HL-60/S4 treated with retinoic acid at 250 ng/mL for 4 days and 3 days (cell line): Measurements from ENCODE around the gene VPS13D.

ENCODE experiments used
- in situ Hi-C: fragments of 300-500 bp; cut with MboI; formaldehyde crosslinking; loops from 2 replicates; pipeline ENCODE4 v1.7.0; 2022; ENCODE audit warnings: low sequenced_read_pairs

The VPS13D gene

DNA sequence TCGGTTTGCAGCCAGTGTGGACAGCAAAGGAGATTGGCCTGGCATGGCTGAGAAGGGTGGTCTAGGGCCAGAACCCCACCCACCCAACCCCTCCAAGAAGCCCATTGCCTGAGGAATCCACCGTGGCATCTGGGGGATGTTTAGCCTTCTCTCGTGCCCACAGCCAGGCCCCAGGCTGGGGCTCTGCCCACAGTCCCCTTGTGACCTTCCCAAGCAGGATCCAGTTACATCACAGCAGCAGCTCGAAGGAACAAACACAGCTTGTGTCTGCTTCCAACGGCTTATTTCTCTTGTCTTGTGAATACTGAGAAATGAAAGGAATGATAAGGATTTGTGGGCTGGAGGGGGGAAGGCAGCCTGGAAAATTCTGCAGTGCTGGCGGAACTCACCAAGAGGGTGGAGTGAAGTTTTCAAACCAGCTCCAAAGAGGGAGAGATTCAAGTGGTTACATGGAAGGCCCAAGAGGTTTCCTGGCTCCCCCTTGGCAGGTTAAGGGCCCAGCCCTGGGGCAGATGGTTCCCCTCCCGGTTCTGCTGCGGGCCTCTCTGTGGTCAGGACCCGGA lies 326.6 kb downstream of the VPS13D start:
- in situ Hi-C loops, result no loop called here

DNA sequence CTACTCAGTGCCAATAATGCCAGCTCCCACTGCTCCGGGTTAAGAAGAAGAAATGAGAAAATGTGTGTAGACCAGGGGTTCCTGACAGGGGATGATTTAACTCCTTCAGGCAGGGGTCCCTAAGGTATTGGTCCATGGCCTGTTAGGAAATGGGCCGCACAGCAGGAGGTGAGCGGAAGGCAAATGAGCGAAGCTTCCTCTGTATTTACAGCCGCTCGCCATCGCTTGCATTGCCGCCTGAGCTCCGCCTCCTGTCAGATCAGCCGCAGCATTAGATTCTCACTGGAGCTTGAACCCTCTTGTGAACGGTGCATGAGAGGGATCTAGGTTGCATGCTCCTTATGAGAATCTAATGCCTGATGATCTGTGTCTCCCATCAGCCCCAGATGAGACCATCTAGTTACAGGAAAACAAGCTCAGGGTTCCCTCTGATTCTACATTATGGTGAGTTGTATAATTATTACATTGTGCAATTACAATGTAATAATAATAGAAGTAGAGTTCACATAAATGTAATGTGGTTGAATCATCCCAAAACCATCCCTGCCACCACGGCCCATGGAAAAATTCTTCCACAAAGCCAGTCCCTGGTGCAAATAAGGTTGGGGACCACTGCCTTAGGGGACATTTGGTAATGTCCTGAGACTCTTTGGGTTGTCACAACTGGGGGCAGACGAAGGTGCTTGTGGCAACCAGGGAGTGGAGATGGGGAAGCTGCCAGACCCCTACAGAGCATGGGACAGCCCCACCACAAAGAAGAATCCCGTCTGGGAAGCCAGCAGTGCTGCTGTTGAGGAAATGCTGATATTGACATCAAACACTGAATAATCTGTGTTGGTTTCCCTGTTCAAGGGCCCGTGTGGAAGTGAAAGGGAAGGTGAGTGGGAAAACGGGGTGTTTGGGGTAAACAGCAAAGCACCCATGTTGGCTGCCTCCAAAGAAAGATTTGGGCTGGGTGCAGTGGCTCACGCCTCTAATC lies 327.4 kb downstream of the VPS13D start:
- in situ Hi-C loops, result no loop called here

DNA sequence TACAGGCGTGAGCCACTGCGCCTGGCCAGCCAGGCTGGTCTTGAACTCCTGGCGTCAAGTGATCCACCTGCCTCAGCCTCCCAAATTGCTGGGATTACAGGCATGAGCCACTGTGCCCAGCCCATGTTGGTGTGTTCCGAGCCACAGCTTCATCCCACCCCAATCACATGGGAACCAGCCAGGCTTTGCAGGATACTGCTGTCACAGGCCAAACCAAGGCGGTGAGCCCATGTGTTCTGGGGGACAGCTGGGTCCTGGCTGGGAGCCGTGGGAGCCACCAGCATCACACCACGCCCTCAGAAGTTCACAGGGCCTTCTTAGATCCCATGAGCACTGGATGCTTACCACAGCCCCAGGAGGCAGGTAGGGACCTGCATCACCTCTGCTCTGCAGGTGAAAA lies 331.3 kb downstream of the VPS13D start:
- in situ Hi-C loops, result no loop called here
